Stomach (tissue), 9 donors: ENCODE results near the gene DVL3. TPM values are rescaled to one million over a fixed set of nuclear protein-coding genes. Genes with fewer than 3 reads are reported as not detected.
A peak's percentile ranks its signal among the peaks of the same experiment; 100 is the strongest.

Source experiments
- DNase-seq, 2 donors: peaks; one replicate each; pipeline versions ENCODE4 v3.0.0 to v3.0.0-alpha.2; 2013 to 2019
- H3K27ac ChIP-seq, 5 donors: fragments of 200-600 bp in 4 of 5; sonication (generic) in 4 of 5; one replicate each; pipeline ENCODE4 v1.5.1; 2013 to 2019; ENCODE audit warnings: mild to moderate bottlenecking in 1 of 5, moderate library complexity in 1 of 5
- H3K27me3 ChIP-seq, 3 donors: fragments of 200-600 bp; sonication (generic); one replicate each; pipeline ENCODE4 v1.5.1; 2017 to 2019; ENCODE audit warnings: mixed run types in 1 of 3
- H3K36me3 ChIP-seq, 4 donors: fragments of 200-600 bp; sonication (generic); 1 replicate in 3 of 4; 2 replicates in 1 of 4; pipeline ENCODE4 v1.5.1; 2016 to 2019
- H3K4me1 ChIP-seq, 4 donors: fragments of 200-600 bp; sonication (generic); one replicate each; pipeline ENCODE4 v1.5.1; 2016 to 2019
- H3K4me3 ChIP-seq, 4 donors: fragments of 200-600 bp; sonication (generic) in 3 of 4; one replicate each; pipeline ENCODE4 v1.5.1; 2016 to 2019; ENCODE audit warnings: mild to moderate bottlenecking in 1 of 4
- H3K9me3 ChIP-seq, 4 donors: fragments of 200-600 bp; sonication (generic); one replicate each; pipeline ENCODE4 v1.5.1; 2016 to 2019
- EP300 ChIP-seq: sonication (generic); formaldehyde crosslinking; IDR thresholded peaks from one replicate; pipeline ENCODE4 v1.6.1; 2017; ENCODE audit warnings: antibody characterized with exemption
- POLR2A ChIP-seq, 4 donors: fragments of 450-650 bp; IDR thresholded peaks; one replicate each; pipeline ENCODE4 v1.6.1; 2016; ENCODE audit warnings: antibody characterized with exemption in 4 of 4, control low read depth in 2 of 4, mild to moderate bottlenecking in 1 of 4, moderate library complexity in 1 of 4
- POLR2AphosphoS5 ChIP-seq, 3 donors: sonication (generic); formaldehyde crosslinking; IDR thresholded peaks; one replicate each; pipeline ENCODE4 v1.6.1; 2016; ENCODE audit warnings: antibody characterized with exemption in 3 of 3
- WGBS, 5 donors: extraction: QIAGEN DNeasy Blood & Tissue Kit in 3 of 5; methylation state at CpG; one replicate each; pipeline versions ENCODE4 v1.1.5 to v1.1.7; 2013 to 2018; 5-methylcytosine and 5-hydroxymethylcytosine counted together
- intact Hi-C: fragments of 100-400 bp; cut with DNase I; formaldehyde crosslinking; loops from one replicate; pipeline ENCODE4 v1.15.1; 2023; ENCODE audit warnings: low total_unique reads
- polyA plus RNA-seq, 3 donors: library from polyadenylated mRNA; stranded (reverse); fragments of 200-250 nt; gene quantifications; one replicate each; pipeline ENCODE4 v1.2.3, GENCODE V29; 2013
- total RNA-seq, 5 donors: library from RNA; depleted of rRNA; stranded (reverse); fragments of >200 nt; gene quantifications; one replicate each; pipeline versions ENCODE4 v1.1.0 to v1.2.3, GENCODE V29; 2014 to 2016
- TF ChIP-seq, protein P1 (sequence below), 7 experiments: fragments of 450-650 bp in 4 of 7; fragments of 200-600 bp in 3 of 7; sonication (generic) in 3 of 7; IDR thresholded peaks; one replicate each; pipeline ENCODE4 v1.5.1; 2016 to 2019; ENCODE audit warnings: antibody characterized with exemption in 7 of 7, control low read depth in 2 of 7, mild to moderate bottlenecking in 1 of 7
- donor health status: healthy with polysubstance abuse.
- donor health status: Bipolar disorder and iron deficiency.
- donor health status: healthy.

The DVL3 gene
- total and polyA plus RNA-seq, 8 donors, result 21.2 to 107 (median 40.2) TPM

DNA sequence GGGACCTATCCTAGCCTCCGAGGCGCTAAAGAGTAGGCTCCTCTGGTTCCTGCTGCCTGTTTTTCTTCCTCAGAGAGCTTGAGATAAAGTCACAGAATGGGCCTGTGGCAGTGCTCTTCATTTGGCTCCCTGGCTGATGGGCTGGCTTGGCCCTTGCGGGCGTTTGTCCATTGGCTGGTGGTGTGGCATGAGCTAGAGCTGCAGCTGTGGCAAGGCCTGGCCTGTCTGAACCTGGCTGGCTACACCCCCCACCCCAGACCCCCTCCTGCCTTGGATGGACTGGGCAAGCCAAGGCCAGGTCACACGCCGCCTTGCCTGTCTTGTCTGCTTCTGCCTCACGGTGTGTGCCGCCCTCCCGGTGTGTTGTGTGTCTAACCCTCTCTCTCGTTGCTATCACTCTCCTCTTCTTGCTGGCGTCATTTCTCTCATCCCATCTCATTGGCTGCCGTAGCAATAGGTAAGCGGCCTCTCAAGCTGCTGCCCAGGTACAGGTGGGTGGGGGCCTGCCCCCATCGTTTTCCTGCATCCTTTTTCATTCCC lies 22.7 kb downstream of the DVL3 start:
- TF ChIP-seq, protein P1, sequence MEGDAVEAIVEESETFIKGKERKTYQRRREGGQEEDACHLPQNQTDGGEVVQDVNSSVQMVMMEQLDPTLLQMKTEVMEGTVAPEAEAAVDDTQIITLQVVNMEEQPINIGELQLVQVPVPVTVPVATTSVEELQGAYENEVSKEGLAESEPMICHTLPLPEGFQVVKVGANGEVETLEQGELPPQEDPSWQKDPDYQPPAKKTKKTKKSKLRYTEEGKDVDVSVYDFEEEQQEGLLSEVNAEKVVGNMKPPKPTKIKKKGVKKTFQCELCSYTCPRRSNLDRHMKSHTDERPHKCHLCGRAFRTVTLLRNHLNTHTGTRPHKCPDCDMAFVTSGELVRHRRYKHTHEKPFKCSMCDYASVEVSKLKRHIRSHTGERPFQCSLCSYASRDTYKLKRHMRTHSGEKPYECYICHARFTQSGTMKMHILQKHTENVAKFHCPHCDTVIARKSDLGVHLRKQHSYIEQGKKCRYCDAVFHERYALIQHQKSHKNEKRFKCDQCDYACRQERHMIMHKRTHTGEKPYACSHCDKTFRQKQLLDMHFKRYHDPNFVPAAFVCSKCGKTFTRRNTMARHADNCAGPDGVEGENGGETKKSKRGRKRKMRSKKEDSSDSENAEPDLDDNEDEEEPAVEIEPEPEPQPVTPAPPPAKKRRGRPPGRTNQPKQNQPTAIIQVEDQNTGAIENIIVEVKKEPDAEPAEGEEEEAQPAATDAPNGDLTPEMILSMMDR (IDR thresholded peaks at IDR 0.05), result no peak
- TF ChIP-seq EP300, result no peak
- TF ChIP-seq POLR2A (IDR thresholded peaks at IDR 0.05), result no peak
- no peak for TF ChIP-seq POLR2AphosphoS5 (IDR thresholded peaks at IDR 0.05)
- Histone ChIP-seq H3K27me3 (no peaks in the 10 kb centered on the region), H3K4me3 (peak overlapping the region in 2 of 4 donors; percentile 87 to 94), H3K9me3 (no peaks in the 10 kb centered on the region), H3K36me3 (peaks cover 54 to 61% (median 59%) of the 10 kb centered on the region in 4 donors), H3K27ac (peak overlapping the region in 2 of 5 donors; percentile 27 to 92), H3K4me1 (peaks cover 29 to 61% (median 49%) of the 10 kb centered on the region in 4 donors)
- no peak for DNase-seq
- intact Hi-C loops, result no loop called here
- WGBS, 5 donors, result 88 to 94% (median 91%) methylated on average over 14 of the region's 14 CpGs

GRCh38 chr3:184178521-184179138 lies 23.5 kb downstream of the DVL3 start:
- Histone ChIP-seq H3K4me1 (peaks cover 29 to 59% (median 47%) of the 10 kb centered on the region in 4 donors), H3K36me3 (peaks cover 60 to 69% (median 67%) of the 10 kb centered on the region in 4 donors), H3K27ac (peak overlapping the region in 1 of 5 donors; percentile 92), H3K9me3 (no peaks in the 10 kb centered on the region), H3K27me3 (no peaks in the 10 kb centered on the region), H3K4me3 (no peak overlapping the region)
- TF ChIP-seq EP300 (no peak), POLR2AphosphoS5 (IDR thresholded peaks at IDR 0.05) (no peak), POLR2A (IDR thresholded peaks at IDR 0.05) (no peak)
- TF ChIP-seq, protein P1 (IDR thresholded peaks at IDR 0.05), result no peak
- intact Hi-C loops, result no loop called here
- WGBS, 5 donors, result 86 to 95% (median 92%) methylated on average over 13 of the region's 13 CpGs
- peak in 1 of 2 donors; percentile 40 for DNase-seq

- intact Hi-C loops, result loop anchor here (10.0 kb wide), 1 partner anchor 65 kb away; the partner anchor contains the start of genes ALG3 and EEF1AKMT4
- 88 to 94% (median 90%) methylated on average over 6 of the region's 6 CpGs for whole genome bisulfite sequencing, 5 donors
- Histone ChIP-seq H3K4me3 (no peak overlapping the region), H3K36me3 (peaks cover 68 to 80% (median 77%) of the 10 kb centered on the region in 4 donors), H3K27me3 (no peaks in the 10 kb centered on the region), H3K27ac (peak overlapping the region in 1 of 5 donors; percentile 12), H3K9me3 (no peaks in the 10 kb centered on the region), H3K4me1 (peaks cover 30 to 55% (median 43%) of the 10 kb centered on the region in 4 donors)
- no peak for TF ChIP-seq EP300
- DNase-seq, result no peak
These were observed 25.0 kb downstream of the DVL3 start for GRCh38 chr3:184180165-184180564.

- DNase-seq, result no peak
- 93 to 99% (median 98%) methylated on average over 7 to 9 of the region's 9 CpGs for WGBS, 5 donors
- no peaks in the 10 kb centered on the region for H3K27me3 ChIP-seq
- TF ChIP-seq, protein P1 (IDR thresholded peaks at IDR 0.05), result no peak
- TF ChIP-seq EP300, result no peak
- no peaks in the 10 kb centered on the region for H3K9me3 ChIP-seq
- intact Hi-C loops, result loop anchor here (10.0 kb wide), 1 partner anchor 63 kb away; the partner anchor contains the start of genes ALG3 and EEF1AKMT4
- H3K27ac ChIP-seq, result no peak overlapping the region
- H3K36me3 ChIP-seq, result peaks cover 68 to 80% (median 77%) of the 10 kb centered on the region in 4 donors
- H3K4me1 ChIP-seq, result peaks cover 23 to 47% (median 38%) of the 10 kb centered on the region in 4 donors
- no peak overlapping the region for H3K4me3 ChIP-seq
These were observed 26.4 kb downstream of the DVL3 start for GRCh38 chr3:184181596-184181995.
